HepG2 (cell line): Measurements from ENCODE around the gene ADAM19. TPM values are rescaled to one million over a fixed set of nuclear protein-coding genes. Genes with fewer than 3 reads are reported as not detected.

Source experiments
- ATAC-seq: fragments of 200-7000 bp; cut with Tn5 transposase; 3 replicates; pipeline ENCODE4 v1.9.1; 2020; ENCODE audit warnings: mild to moderate bottlenecking, moderate library complexity
- BruUV-seq: library from RNA; stranded (reverse); fragments of 400-500 nt; replicated peaks from 2 replicates; lab custom pipeline; 2021; lab: Mats Ljungman, UMichigan
- CTCF ChIA-PET: fragments of 300-600 bp; formaldehyde crosslinking; extraction: SDS; loops from one replicate; lab custom pipeline; 2021; ENCODE audit warnings: low total read pairs, inconsistent platforms, low intra/inter-chr PET ratio; lab: Yijun Ruan, JAX
- POLR2A ChIA-PET: fragments of 350-600 bp; sonication (Branson Sonifier 250); formaldehyde crosslinking; loops from one replicate; lab custom pipeline; 2020; ENCODE audit warnings: antibody characterized with exemption, inconsistent platforms; lab: Yijun Ruan, JAX
- DNase-seq: peaks from one replicate; pipeline ENCODE4 v3.0.0-alpha.2; 2015; ENCODE audit warnings: low spot score
- FAIRE-seq: peaks from 3 replicates; lab custom pipeline; 2011; peaks lifted over from hg19 to GRCh38; lab: Jason Lieb, UNC
- H2AFZ ChIP-seq: one replicate; pipeline ENCODE4 v1.6.1; 2011; ENCODE audit warnings: low read length, inconsistent platforms
- H3K27ac ChIP-seq: fragments of 300-600 bp; 3 replicates; pipeline ENCODE4 v1.8.0; 2011; ENCODE audit warnings: mixed run types, mild to moderate bottlenecking, mixed read lengths, low read length, inconsistent platforms; ENCODE audit not compliant: insufficient read depth; ENCODE audit errors: extremely low read length
- H3K27me3 ChIP-seq, 2 experiments: fragments of 200-600 bp in 1 of 2; 2 replicates in 1 of 2; 3 replicates in 1 of 2; pipeline versions ENCODE4 v1.6.0 to v1.8.0; 2011; ENCODE audit warnings: low read length in 2 of 2, mild to moderate bottlenecking in 2 of 2, moderate library complexity in 2 of 2, inconsistent platforms in 1 of 2; ENCODE audit not compliant: insufficient read depth in 2 of 2, control insufficient read depth in 1 of 2
- H3K36me3 ChIP-seq, 2 experiments: fragments of 200-600 bp in 1 of 2; replicated peaks in 1 of 2; 2 replicates in 1 of 2; 3 replicates in 1 of 2; pipeline versions ENCODE4 v1.5.1 to v1.8.0; 2011; ENCODE audit warnings: low read length in 2 of 2, inconsistent platforms in 1 of 2; ENCODE audit not compliant: insufficient read depth in 2 of 2, control insufficient read depth in 1 of 2
- H3K4me1 ChIP-seq: 2 replicates; pipeline ENCODE4 v1.5.1; 2012; ENCODE audit warnings: low read length, inconsistent platforms; ENCODE audit not compliant: insufficient read depth
- H3K4me2 ChIP-seq: 2 replicates; pipeline ENCODE4 v1.6.0; 2011; ENCODE audit warnings: low read depth, low read length, inconsistent platforms
- H3K4me3 ChIP-seq, 3 experiments: fragments of 200-600 bp in 1 of 3; sonication (generic), shearing (Covaris generic) in 1 of 3; replicated peaks in 1 of 3; 2 replicates each; pipeline ENCODE4 v1.5.1; 2011 to 2016; ENCODE audit warnings: low read length in 3 of 3, inconsistent platforms in 2 of 3, low read depth in 2 of 3, mild to moderate bottlenecking in 2 of 3, control low read depth in 1 of 3, mixed read lengths in 1 of 3; ENCODE audit not compliant: insufficient read depth in 1 of 3
- H3K79me2 ChIP-seq: one replicate; pipeline ENCODE4 v1.6.1; 2011; ENCODE audit warnings: low read length, inconsistent platforms; ENCODE audit not compliant: insufficient read depth
- H3K9ac ChIP-seq: 2 replicates; pipeline ENCODE4 v1.6.0; 2011; ENCODE audit warnings: mild to moderate bottlenecking, low read depth, low read length, inconsistent platforms; ENCODE audit not compliant: insufficient read depth
- H3K9me3 ChIP-seq: 2 replicates; pipeline ENCODE4 v1.5.1; 2012; ENCODE audit warnings: mild to moderate bottlenecking, low read length
- H4K20me1 ChIP-seq: 2 replicates; pipeline ENCODE4 v1.6.0; 2011; ENCODE audit warnings: inconsistent platforms, mild to moderate bottlenecking, low read length, moderate library complexity; ENCODE audit not compliant: insufficient read depth
- BORCS8-MEF2B ChIP-seq: sonication (generic); formaldehyde crosslinking; IDR thresholded peaks from 2 replicates; pipeline ENCODE4 v1.8.0; 2022; ENCODE audit warnings: mild to moderate bottlenecking, missing genetic modification reagents
- ESRRA ChIP-seq: sonication (generic); formaldehyde crosslinking; IDR thresholded peaks from 2 replicates; pipeline ENCODE4 v1.5.1; 2020; ENCODE audit warnings: mild to moderate bottlenecking, low read depth, missing genetic modification reagents
- HOXA7 ChIP-seq: sonication (generic); formaldehyde crosslinking; IDR thresholded peaks from 2 replicates; pipeline ENCODE4 v1.8.1; 2022; ENCODE audit warnings: mild to moderate bottlenecking, missing genetic modification reagents, moderate library complexity
- MED13 ChIP-seq: sonication (generic); formaldehyde crosslinking; IDR thresholded peaks from 2 replicates; pipeline ENCODE4 v1.5.0; 2020; ENCODE audit warnings: missing genetic modification reagents
- SOX5 ChIP-seq: IDR thresholded peaks from 2 replicates; pipeline ENCODE4 v1.6.1; 2016; ENCODE audit warnings: borderline replicate concordance
- SRSF1 ChIP-seq: fragments of 200-400 bp; formaldehyde crosslinking; optimal IDR thresholded peaks from 2 replicates; pipeline ENCODE3; 2017; ENCODE audit warnings: mild to moderate bottlenecking, low read depth, low read length, moderate library complexity
- SRY ChIP-seq: sonication (generic); formaldehyde crosslinking; IDR thresholded peaks from 2 replicates; pipeline ENCODE4 v1.8.0; 2022; ENCODE audit warnings: mild to moderate bottlenecking, missing genetic modification reagents
- ZNF644 ChIP-seq: IDR thresholded peaks from 2 replicates; pipeline ENCODE4 v1.6.1; 2016; ENCODE audit warnings: low read depth
- WGBS: methylation state at CpG from one replicate; pipeline ENCODE4 v1.1.6; 2017; ENCODE audit warnings: low lambda C conversion rate; 5-methylcytosine and 5-hydroxymethylcytosine counted together
- in situ Hi-C: cut with HindIII; loops from 2 replicates; pipeline ENCODE4 v1.10.0; 2017; ENCODE audit warnings: low pct_unique_long_range_greater_than_20kb; ENCODE audit not compliant: extremely low pct_ligation_motif_present
- intact Hi-C: fragments of 100-400 bp; cut with micrococcal nuclease; formaldehyde crosslinking; loops from one replicate; pipeline ENCODE4 v1.10.0; 2022; ENCODE audit not compliant: unreplicated experiment
- polyA plus RNA-seq, 8 experiments: library from polyadenylated mRNA; depleted of rRNA in 3 of 8; stranded (reverse) in 7 of 8; unstranded in 1 of 8; fragments of >200 nt; fragmentation: Illumina TruSeq in 4 of 8; extraction: Trizol in 4 of 8; gene quantifications; 2 replicates each; pipeline versions ENCODE4 v1.2.1 to v1.2.3, GENCODE V29; 2011 to 2016; ENCODE audit warnings: low read depth in 4 of 8, missing spikeins in 1 of 8, mixed read lengths in 1 of 8; ENCODE audit not compliant: insufficient read depth in 1 of 8
- total RNA-seq, 5 experiments: library from RNA; depleted of rRNA; stranded (reverse); fragments of >200 nt; fragmentation: Illumina TruSeq; extraction: Trizol; gene quantifications; 2 replicates each; pipeline ENCODE4 v1.2.3, GENCODE V29; 2016; ENCODE audit warnings: low read depth in 1 of 5
- TF ChIP-seq, protein P1 (sequence below): IDR thresholded peaks from 2 replicates; pipeline ENCODE4 v1.4.0; 2020; ENCODE audit warnings: mild to moderate bottlenecking, missing genetic modification reagents
- TF ChIP-seq, protein P2 (sequence below): sonication (generic); formaldehyde crosslinking; IDR thresholded peaks from 2 replicates; pipeline ENCODE4 v1.5.0; 2020; ENCODE audit warnings: missing genetic modification reagents
- TF ChIP-seq, protein P3 (sequence below): sonication (generic); formaldehyde crosslinking; IDR thresholded peaks from 2 replicates; pipeline ENCODE4 v1.4.0; 2020; ENCODE audit warnings: missing genetic modification reagents

ADAM19 gene
- total and polyA plus RNA-seq, 2 of the 13 experiments (the other 11 are each of a cell fraction or from before 2014, with no cell fraction given): 0.38 to 0.74 TPM

DNA sequence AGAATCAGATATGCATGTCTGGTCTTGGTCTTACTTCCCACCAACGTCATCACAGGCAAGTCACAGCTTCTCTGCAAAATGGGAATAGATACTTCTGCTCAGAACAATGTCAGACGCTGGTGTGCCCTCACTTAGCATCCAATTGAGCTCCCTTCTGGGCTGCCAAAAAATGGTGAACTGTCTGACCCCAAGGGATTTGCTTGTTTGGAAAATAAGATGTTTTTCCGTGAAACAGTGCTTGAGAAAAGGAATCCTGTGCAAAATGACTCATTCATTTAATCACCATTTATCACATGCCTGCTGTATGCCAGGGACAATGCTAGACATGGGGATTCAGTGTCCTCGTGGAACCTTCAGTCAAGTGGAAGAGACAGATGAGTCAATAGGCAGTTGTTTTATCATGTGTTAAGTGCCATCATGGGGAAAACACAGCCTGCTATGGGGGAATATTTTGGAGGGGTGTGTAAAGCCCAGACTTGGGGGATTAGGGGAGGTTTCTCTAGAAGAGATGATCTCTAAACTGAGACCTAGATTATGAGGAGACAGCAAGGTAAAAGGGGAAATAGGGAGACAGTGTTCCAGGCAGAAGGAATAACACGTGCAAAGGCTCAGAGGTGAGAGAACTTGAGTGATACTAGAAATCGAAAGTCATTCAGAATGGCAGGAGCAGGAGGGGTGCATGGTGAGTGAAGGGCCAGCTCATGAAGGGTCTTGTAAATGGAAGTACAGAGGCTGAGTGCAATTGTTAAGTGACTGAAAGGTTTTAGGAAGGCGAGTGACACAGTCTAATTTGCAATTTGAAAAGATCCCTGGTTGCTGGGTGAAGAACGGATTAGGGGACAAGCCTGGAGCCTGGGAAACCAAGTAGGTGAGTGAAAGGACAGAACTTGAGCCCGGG lies 111.7 kb downstream of the ADAM19 start (continued):
- TF ChIP-seq, protein P1, sequence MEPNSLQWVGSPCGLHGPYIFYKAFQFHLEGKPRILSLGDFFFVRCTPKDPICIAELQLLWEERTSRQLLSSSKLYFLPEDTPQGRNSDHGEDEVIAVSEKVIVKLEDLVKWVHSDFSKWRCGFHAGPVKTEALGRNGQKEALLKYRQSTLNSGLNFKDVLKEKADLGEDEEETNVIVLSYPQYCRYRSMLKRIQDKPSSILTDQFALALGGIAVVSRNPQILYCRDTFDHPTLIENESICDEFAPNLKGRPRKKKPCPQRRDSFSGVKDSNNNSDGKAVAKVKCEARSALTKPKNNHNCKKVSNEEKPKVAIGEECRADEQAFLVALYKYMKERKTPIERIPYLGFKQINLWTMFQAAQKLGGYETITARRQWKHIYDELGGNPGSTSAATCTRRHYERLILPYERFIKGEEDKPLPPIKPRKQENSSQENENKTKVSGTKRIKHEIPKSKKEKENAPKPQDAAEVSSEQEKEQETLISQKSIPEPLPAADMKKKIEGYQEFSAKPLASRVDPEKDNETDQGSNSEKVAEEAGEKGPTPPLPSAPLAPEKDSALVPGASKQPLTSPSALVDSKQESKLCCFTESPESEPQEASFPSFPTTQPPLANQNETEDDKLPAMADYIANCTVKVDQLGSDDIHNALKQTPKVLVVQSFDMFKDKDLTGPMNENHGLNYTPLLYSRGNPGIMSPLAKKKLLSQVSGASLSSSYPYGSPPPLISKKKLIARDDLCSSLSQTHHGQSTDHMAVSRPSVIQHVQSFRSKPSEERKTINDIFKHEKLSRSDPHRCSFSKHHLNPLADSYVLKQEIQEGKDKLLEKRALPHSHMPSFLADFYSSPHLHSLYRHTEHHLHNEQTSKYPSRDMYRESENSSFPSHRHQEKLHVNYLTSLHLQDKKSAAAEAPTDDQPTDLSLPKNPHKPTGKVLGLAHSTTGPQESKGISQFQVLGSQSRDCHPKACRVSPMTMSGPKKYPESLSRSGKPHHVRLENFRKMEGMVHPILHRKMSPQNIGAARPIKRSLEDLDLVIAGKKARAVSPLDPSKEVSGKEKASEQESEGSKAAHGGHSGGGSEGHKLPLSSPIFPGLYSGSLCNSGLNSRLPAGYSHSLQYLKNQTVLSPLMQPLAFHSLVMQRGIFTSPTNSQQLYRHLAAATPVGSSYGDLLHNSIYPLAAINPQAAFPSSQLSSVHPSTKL: no peak
- TF ChIP-seq ZNF644 (CRISPR knock-in tag): no peak
- TF ChIP-seq, all 625 proteins: peak for 0

DNA sequence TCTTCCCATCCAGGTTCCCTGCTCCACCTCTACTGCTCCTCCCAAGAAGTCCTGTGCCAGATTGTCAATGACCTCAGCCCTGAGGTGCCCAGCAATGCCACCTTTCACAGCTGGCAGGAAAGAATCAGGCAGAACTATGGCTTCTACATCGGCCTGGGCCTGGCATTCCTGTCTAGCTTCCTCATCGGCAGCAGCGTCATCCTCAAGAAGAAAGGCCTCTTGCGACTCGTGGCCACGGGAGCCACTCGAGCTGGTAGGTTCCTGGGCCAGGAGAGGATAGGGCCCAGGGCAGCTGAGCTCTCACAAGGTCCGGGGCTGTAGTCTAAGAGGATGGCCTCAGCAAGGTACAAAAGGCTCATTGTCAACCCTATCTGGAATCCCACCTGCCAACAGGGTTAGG lies 112.5 kb downstream of the ADAM19 start:
- no peaks in the 10 kb centered on the region for H3K79me2 ChIP-seq
- H3K4me1 ChIP-seq: no peaks in the 10 kb centered on the region
- H3K4me3 ChIP-seq: no peak overlapping the region
- DNase-seq (no peak), FAIRE-seq (no peak), ATAC-seq (no peak)
- H3K4me2 ChIP-seq: no peak overlapping the region
- H3K27me3 ChIP-seq: peaks cover 3 to 50% of the 10 kb centered on the region in 2 experiments; a peak in 3 of 5 replicates
- ChIA-PET CTCF (no interaction called here), POLR2A (no interaction called here)
- no peaks in the 10 kb centered on the region for H4K20me1 ChIP-seq
- no peaks in the 10 kb centered on the region for H3K36me3 ChIP-seq
- BruUV-seq: no TSS peak
- H2AFZ ChIP-seq: no peak overlapping the region
- intact Hi-C loops (no loop called here), in situ Hi-C loops (no loop called here)
- WGBS: 0% methylated on average over 1 of the region's 8 CpGs
- no peaks in the 10 kb centered on the region for H3K9me3 ChIP-seq
- no peak overlapping the region for H3K9ac ChIP-seq
- no peak overlapping the region for H3K27ac ChIP-seq
- TF ChIP-seq ESRRA (CRISPR knock-in tag) (no peak), BORCS8-MEF2B (CRISPR knock-in tag) (no peak), SRSF1 (no peak), HOXA7 (no peak), MED13 (CRISPR knock-in tag) (no peak), SOX5 (no peak), SRY (no peak)
- TF ChIP-seq, protein P2, sequence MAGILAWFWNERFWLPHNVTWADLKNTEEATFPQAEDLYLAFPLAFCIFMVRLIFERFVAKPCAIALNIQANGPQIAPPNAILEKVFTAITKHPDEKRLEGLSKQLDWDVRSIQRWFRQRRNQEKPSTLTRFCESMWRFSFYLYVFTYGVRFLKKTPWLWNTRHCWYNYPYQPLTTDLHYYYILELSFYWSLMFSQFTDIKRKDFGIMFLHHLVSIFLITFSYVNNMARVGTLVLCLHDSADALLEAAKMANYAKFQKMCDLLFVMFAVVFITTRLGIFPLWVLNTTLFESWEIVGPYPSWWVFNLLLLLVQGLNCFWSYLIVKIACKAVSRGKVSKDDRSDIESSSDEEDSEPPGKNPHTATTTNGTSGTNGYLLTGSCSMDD (CRISPR knock-in tag): no peak
- TF ChIP-seq, protein P3, sequence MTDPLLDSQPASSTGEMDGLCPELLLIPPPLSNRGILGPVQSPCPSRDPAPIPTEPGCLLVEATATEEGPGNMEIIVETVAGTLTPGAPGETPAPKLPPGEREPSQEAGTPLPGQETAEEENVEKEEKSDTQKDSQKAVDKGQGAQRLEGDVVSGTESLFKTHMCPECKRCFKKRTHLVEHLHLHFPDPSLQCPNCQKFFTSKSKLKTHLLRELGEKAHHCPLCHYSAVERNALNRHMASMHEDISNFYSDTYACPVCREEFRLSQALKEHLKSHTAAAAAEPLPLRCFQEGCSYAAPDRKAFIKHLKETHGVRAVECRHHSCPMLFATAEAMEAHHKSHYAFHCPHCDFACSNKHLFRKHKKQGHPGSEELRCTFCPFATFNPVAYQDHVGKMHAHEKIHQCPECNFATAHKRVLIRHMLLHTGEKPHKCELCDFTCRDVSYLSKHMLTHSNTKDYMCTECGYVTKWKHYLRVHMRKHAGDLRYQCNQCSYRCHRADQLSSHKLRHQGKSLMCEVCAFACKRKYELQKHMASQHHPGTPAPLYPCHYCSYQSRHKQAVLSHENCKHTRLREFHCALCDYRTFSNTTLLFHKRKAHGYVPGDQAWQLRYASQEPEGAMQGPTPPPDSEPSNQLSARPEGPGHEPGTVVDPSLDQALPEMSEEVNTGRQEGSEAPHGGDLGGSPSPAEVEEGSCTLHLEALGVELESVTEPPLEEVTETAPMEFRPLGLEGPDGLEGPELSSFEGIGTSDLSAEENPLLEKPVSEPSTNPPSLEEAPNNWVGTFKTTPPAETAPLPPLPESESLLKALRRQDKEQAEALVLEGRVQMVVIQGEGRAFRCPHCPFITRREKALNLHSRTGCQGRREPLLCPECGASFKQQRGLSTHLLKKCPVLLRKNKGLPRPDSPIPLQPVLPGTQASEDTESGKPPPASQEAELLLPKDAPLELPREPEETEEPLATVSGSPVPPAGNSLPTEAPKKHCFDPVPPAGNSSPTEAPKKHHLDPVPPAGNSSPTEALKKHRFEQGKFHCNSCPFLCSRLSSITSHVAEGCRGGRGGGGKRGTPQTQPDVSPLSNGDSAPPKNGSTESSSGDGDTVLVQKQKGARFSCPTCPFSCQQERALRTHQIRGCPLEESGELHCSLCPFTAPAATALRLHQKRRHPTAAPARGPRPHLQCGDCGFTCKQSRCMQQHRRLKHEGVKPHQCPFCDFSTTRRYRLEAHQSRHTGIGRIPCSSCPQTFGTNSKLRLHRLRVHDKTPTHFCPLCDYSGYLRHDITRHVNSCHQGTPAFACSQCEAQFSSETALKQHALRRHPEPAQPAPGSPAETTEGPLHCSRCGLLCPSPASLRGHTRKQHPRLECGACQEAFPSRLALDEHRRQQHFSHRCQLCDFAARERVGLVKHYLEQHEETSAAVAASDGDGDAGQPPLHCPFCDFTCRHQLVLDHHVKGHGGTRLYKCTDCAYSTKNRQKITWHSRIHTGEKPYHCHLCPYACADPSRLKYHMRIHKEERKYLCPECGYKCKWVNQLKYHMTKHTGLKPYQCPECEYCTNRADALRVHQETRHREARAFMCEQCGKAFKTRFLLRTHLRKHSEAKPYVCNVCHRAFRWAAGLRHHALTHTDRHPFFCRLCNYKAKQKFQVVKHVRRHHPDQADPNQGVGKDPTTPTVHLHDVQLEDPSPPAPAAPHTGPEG (CRISPR knock-in tag): no peak
